ENCODE results near the gene ARMC5. TPM values are rescaled to one million over a fixed set of nuclear protein-coding genes. Genes with fewer than 3 reads are reported as not detected.

Gene ARMC5
- total and polyA plus RNA-seq, 9 of the 15 experiments (the other 6 are each of a cell fraction or from before 2014, with no cell fraction given): 0.11 to 13.5 (median 2.1) TPM

- no TSS peak for BruUV-seq (replicated peaks)
- H3K4me1 ChIP-seq (replicated peaks in 1 of 2; ENCODE audit: control insufficient read depth in 2 of 2, insufficient read depth in 2 of 2, low read length in 2 of 2): peaks cover 0 to 6% of the 10 kb centered on the region in 2 experiments; a peak in 1 of 5 replicates
- in situ Hi-C loops (cut with MboI) (no loop called here), intact Hi-C loops (cut with micrococcal nuclease) (no loop called here)
- no peaks in the 10 kb centered on the region for H3K79me2 ChIP-seq (ENCODE audit: control insufficient read depth, insufficient read depth, low read length)
- no peaks in the 10 kb centered on the region for H4K20me1 ChIP-seq (replicated peaks; ENCODE audit: control insufficient read depth, insufficient read depth, low read length)
- no peaks in the 10 kb centered on the region for H3K9me3 ChIP-seq (replicated peaks; ENCODE audit: control insufficient read depth, insufficient read depth, low read depth, low read length)
- 91% methylated on average over 8 of the region's 8 CpGs for WGBS (ENCODE audit: insufficient coverage, low coverage, missing lambda C conversion rate)
- H3K27ac ChIP-seq (ENCODE audit: extremely low read depth, low read depth, low read length): no peak overlapping the region
- H3K9ac ChIP-seq (ENCODE audit: insufficient read depth in 1 of 2, low read depth in 2 of 2, low read length in 2 of 2): no peak overlapping the region
- peaks cover 58% of the 10 kb centered on the region; the same call in 2 of the 3 replicates for H3K36me3 ChIP-seq (ENCODE audit: control insufficient read depth, insufficient read depth, low read length)
- H3K27me3 ChIP-seq (ENCODE audit: control insufficient read depth in 2 of 2, insufficient read depth in 2 of 2, low read length in 2 of 2): no peaks in the 10 kb centered on the region
- ChIA-PET CTCF (ENCODE audit: low intra/inter-chr PET ratio) (no interaction called here), POLR2A (interaction anchor here (0.7 kb wide), 1 partner anchor 15 kb away, joined by 4 read pairs; no protein-coding TSS in a partner anchor)
- FAIRE-seq: no peak
- peaks cover 2% of the 10 kb centered on the region for H3K9me1 ChIP-seq (ENCODE audit: control insufficient read depth, insufficient read depth, low read length)
- ATAC-seq: no peak
- no peak overlapping the region for H3K4me2 ChIP-seq (ENCODE audit: insufficient read depth, low read length)
- H3K4me3 ChIP-seq: no peak overlapping the region
- no peak overlapping the region for H2AFZ ChIP-seq (ENCODE audit: low read depth, low read length)
- no peak for DNase-seq (ENCODE audit: extremely low read depth in 1 of 4, low spot score in 3 of 4)
- no peak for TF ChIP-seq CGGBP1 (CRISPR knock-in tag; IDR thresholded peaks at IDR 0.05)
These were observed 32.6 kb downstream of the ARMC5 start for GRCh38 chr16:31491778-31492418.

GRCh38 chr16:31493506-31494125 lies 34.3 kb downstream of the ARMC5 start:
- Histone ChIP-seq H3K4me2 (ENCODE audit: insufficient read depth, low read length) (no peak overlapping the region), H4K20me1 (replicated peaks; ENCODE audit: control insufficient read depth, insufficient read depth, low read length) (no peaks in the 10 kb centered on the region), H3K9ac (ENCODE audit: insufficient read depth in 1 of 2, low read depth in 2 of 2, low read length in 2 of 2) (peak overlapping the region in 1 of 2 experiments; percentile 26; a peak in 1 of 4 replicates), H3K4me3 (no peak overlapping the region), H2AFZ (ENCODE audit: low read depth, low read length) (no peak overlapping the region), H3K4me1 (replicated peaks in 1 of 2; ENCODE audit: control insufficient read depth in 2 of 2, insufficient read depth in 2 of 2, low read length in 2 of 2) (no peaks in the 10 kb centered on the region), H3K9me1 (ENCODE audit: control insufficient read depth, insufficient read depth, low read length) (peaks cover 2% of the 10 kb centered on the region), H3K79me2 (ENCODE audit: control insufficient read depth, insufficient read depth, low read length) (no peaks in the 10 kb centered on the region), H3K9me3 (replicated peaks; ENCODE audit: control insufficient read depth, insufficient read depth, low read depth, low read length) (no peaks in the 10 kb centered on the region), H3K27me3 (ENCODE audit: control insufficient read depth in 2 of 2, insufficient read depth in 2 of 2, low read length in 2 of 2) (no peaks in the 10 kb centered on the region), H3K36me3 (ENCODE audit: control insufficient read depth, insufficient read depth, low read length) (peaks cover 68% of the 10 kb centered on the region; the same call in 2 of the 3 replicates), H3K27ac (ENCODE audit: extremely low read depth, low read depth, low read length) (no peak overlapping the region)
- ChIA-PET CTCF (ENCODE audit: low intra/inter-chr PET ratio) (no interaction called here), POLR2A (interaction anchor here (0.5 to 3.5 kb wide), 4 partner anchors 9 to 42 kb away, joined by 3 to 29 read pairs (median 4); partner anchors contain the start of gene RUSF1)
- FAIRE-seq (no peak), ATAC-seq (no peak), DNase-seq (ENCODE audit: extremely low read depth in 1 of 4, low spot score in 3 of 4) (no peak)
- BruUV-seq (replicated peaks): no TSS peak
- 88% methylated on average over 15 of the region's 18 CpGs for WGBS (ENCODE audit: insufficient coverage, low coverage, missing lambda C conversion rate)
- in situ Hi-C loops (cut with MboI) (no loop called here), intact Hi-C loops (cut with micrococcal nuclease) (no loop called here)
- TF ChIP-seq NFYB (IDR thresholded peaks at IDR 0.05; ENCODE audit: extremely low read depth, insufficient read length) (no peak), VEZF1 (CRISPR knock-in tag; IDR thresholded peaks at IDR 0.05) (no peak), COPS2 (conservative IDR thresholded peaks at IDR 0.05) (no peak), ZBTB17 (CRISPR knock-in tag; IDR thresholded peaks at IDR 0.05) (no peak), MECOM (CRISPR knock-in tag; IDR thresholded peaks at IDR 0.05) (no peak), ZNF224 (CRISPR knock-in tag; IDR thresholded peaks at IDR 0.05) (no peak), NCOA4 (IDR thresholded peaks at IDR 0.05; ENCODE audit: partially characterized antibody) (no peak), MED1 (CRISPR knock-in tag; IDR thresholded peaks at IDR 0.05; ENCODE audit: borderline replicate concordance) (no peak), PHB2 (IDR thresholded peaks at IDR 0.05; ENCODE audit: low read depth) (no peak), NCOA1 (IDR thresholded peaks at IDR 0.05; ENCODE audit: low read depth) (no peak), SMAD3 (CRISPR knock-in tag; conservative IDR thresholded peaks at IDR 0.05) (no peak)
